GM23338 (cell line): ENCODE results near the gene CYSLTR2. TPM values are rescaled to one million over a fixed set of nuclear protein-coding genes. Genes with fewer than 3 reads are reported as not detected.
A peak's percentile ranks its signal among the peaks of the same experiment; 100 is the strongest.

Source experiments
- ATAC-seq: fragments of 200-7000 bp; cut with Tn5 transposase; 3 replicates; pipeline ENCODE4 v1.9.1; 2020
- DNase-seq: peaks from one replicate; pipeline ENCODE4 v3.0.0-alpha.2; 2015; ENCODE audit warnings: low spot score
- H2AFZ ChIP-seq: fragments of 200-600 bp; sonication (generic); 2 replicates; pipeline ENCODE4 v1.8.0; 2016; ENCODE audit warnings: antibody characterized with exemption, mild to moderate bottlenecking, moderate library complexity
- H3F3A ChIP-seq: fragments of 200-600 bp; sonication (generic); replicated peaks from 2 replicates; pipeline ENCODE4 v1.8.0; 2017; ENCODE audit warnings: antibody characterized with exemption, mixed run types, low read depth
- H3K27ac ChIP-seq: fragments of 200-600 bp; sonication (generic); 2 replicates; pipeline ENCODE4 v1.6.1; 2016; ENCODE audit warnings: low read depth
- H3K27me3 ChIP-seq: fragments of 200-600 bp; sonication (generic); 2 replicates; pipeline ENCODE4 v1.8.0; 2016; ENCODE audit warnings: mild to moderate bottlenecking, mixed run types, moderate library complexity; ENCODE audit not compliant: insufficient read depth
- H3K36me3 ChIP-seq: fragments of 200-600 bp; sonication (generic); 2 replicates; pipeline ENCODE4 v1.8.0; 2016; ENCODE audit warnings: mild to moderate bottlenecking; ENCODE audit not compliant: insufficient read depth
- H3K4me1 ChIP-seq: fragments of 200-600 bp; sonication (generic); 2 replicates; pipeline ENCODE4 v1.8.0; 2016; ENCODE audit warnings: mild to moderate bottlenecking, moderate library complexity; ENCODE audit not compliant: insufficient read depth
- H3K4me2 ChIP-seq: fragments of 200-600 bp; sonication (generic); 2 replicates; pipeline ENCODE4 v1.7.1; 2017; ENCODE audit warnings: mixed run types
- H3K4me3 ChIP-seq: fragments of 200-600 bp; sonication (generic); 2 replicates; pipeline ENCODE4 v1.6.1; 2016; ENCODE audit warnings: mixed run types
- H3K79me2 ChIP-seq: fragments of 200-600 bp; sonication (generic); replicated peaks from 2 replicates; pipeline ENCODE4 v1.8.0; 2017; ENCODE audit warnings: mild to moderate bottlenecking; ENCODE audit not compliant: insufficient read depth
- H3K9me2 ChIP-seq: fragments of 200-600 bp; sonication (generic); 2 replicates; pipeline ENCODE4 v1.8.0; 2017; ENCODE audit not compliant: insufficient read depth
- H4K20me1 ChIP-seq: fragments of 200-600 bp; sonication (generic); replicated peaks from 2 replicates; pipeline ENCODE4 v1.8.0; 2017; ENCODE audit warnings: mild to moderate bottlenecking; ENCODE audit not compliant: insufficient read depth
- H3K27ac Mint-ChIP-seq: 2 replicates; pipeline ENCODE4 v1.8.0; 2020; ENCODE audit warnings: inconsistent platforms, mild to moderate bottlenecking, moderate library complexity, mixed read lengths
- H3K27me3 Mint-ChIP-seq: 3 replicates; pipeline ENCODE4 v1.8.0; 2022; ENCODE audit warnings: low read depth, mild to moderate bottlenecking, moderate library complexity, mixed read lengths, inconsistent platforms; ENCODE audit not compliant: insufficient read depth, poor library complexity
- H3K36me3 Mint-ChIP-seq: 3 replicates; pipeline ENCODE4 v1.8.0; 2021; ENCODE audit warnings: low read depth, mild to moderate bottlenecking, inconsistent platforms, moderate library complexity, mixed read lengths
- H3K4me1 Mint-ChIP-seq: 3 replicates; pipeline ENCODE4 v1.8.0; 2020; ENCODE audit warnings: mild to moderate bottlenecking, inconsistent platforms, mixed read lengths
- H3K4me3 Mint-ChIP-seq: 3 replicates; pipeline ENCODE4 v1.8.0; 2021; ENCODE audit warnings: moderate library complexity, mild to moderate bottlenecking, inconsistent platforms, mixed read lengths
- H3K9me3 Mint-ChIP-seq: 3 replicates; pipeline ENCODE4 v1.8.0; 2020; ENCODE audit warnings: moderate library complexity, mild to moderate bottlenecking, inconsistent platforms, mixed read lengths
- CREB1 ChIP-seq: fragments of 250-450 bp; sonication (Bioruptor Pico); IDR thresholded peaks from 2 replicates; pipeline ENCODE4 v1.5.0; 2020; ENCODE audit warnings: low read depth, mild to moderate bottlenecking, moderate library complexity
- CTCF ChIP-seq, 2 experiments: fragments of 200-600 bp in 1 of 2; sonication (generic) in 1 of 2; conservative IDR thresholded peaks; 2 replicates each; pipeline versions ENCODE4 v1.5.1 to v1.6.1; 2016 to 2017; ENCODE audit warnings: antibody characterized with exemption in 2 of 2, low read depth in 2 of 2, mild to moderate bottlenecking in 2 of 2, moderate library complexity in 1 of 2
- ETS1 ChIP-seq: IDR thresholded peaks from 2 replicates; pipeline ENCODE4 v1.6.1; 2016; ENCODE audit warnings: antibody characterized with exemption
- EZH2 ChIP-seq: fragments of 200-600 bp; sonication (generic); IDR thresholded peaks from one replicate; pipeline ENCODE4 v1.8.0; 2017; ENCODE audit warnings: antibody characterized with exemption, mild to moderate bottlenecking, low read depth; ENCODE audit not compliant: unreplicated experiment
- EZH2phosphoT487 ChIP-seq: fragments of 200-600 bp; sonication (generic); IDR thresholded peaks from one replicate; pipeline ENCODE4 v1.8.1; 2018; ENCODE audit warnings: antibody characterized with exemption; ENCODE audit not compliant: unreplicated experiment
- JUNB ChIP-seq: IDR thresholded peaks from one replicate; pipeline ENCODE4 v1.6.1; 2016; ENCODE audit warnings: antibody characterized with exemption; ENCODE audit not compliant: unreplicated experiment
- NANOG ChIP-seq: IDR thresholded peaks from 2 replicates; pipeline ENCODE4 v1.6.1; 2016; ENCODE audit warnings: antibody characterized with exemption, borderline replicate concordance
- POLR2AphosphoS5 ChIP-seq: IDR thresholded peaks from 2 replicates; pipeline ENCODE4 v1.6.1; 2016; ENCODE audit warnings: antibody characterized with exemption, low read depth
- REST ChIP-seq: IDR thresholded peaks from one replicate; pipeline ENCODE4 v1.6.1; 2018; ENCODE audit warnings: antibody characterized with exemption; ENCODE audit not compliant: unreplicated experiment
- STAT1 ChIP-seq: IDR thresholded peaks from one replicate; pipeline ENCODE4 v1.6.1; 2016; ENCODE audit warnings: antibody characterized with exemption; ENCODE audit not compliant: unreplicated experiment
- ZNF114 ChIP-seq: fragments of 250-450 bp; sonication (Bioruptor Pico); IDR thresholded peaks from 2 replicates; pipeline ENCODE4 v1.5.0; 2020; ENCODE audit warnings: mild to moderate bottlenecking, moderate library complexity
- ZNF331 ChIP-seq: fragments of 250-450 bp; sonication (Bioruptor Pico); IDR thresholded peaks from 2 replicates; pipeline ENCODE4 v1.5.0; 2020; ENCODE audit warnings: low read depth, mild to moderate bottlenecking, moderate library complexity
- ZNF462 ChIP-seq: fragments of 250-450 bp; sonication (Bioruptor Pico); IDR thresholded peaks from 2 replicates; pipeline ENCODE4 v1.5.0; 2020; ENCODE audit warnings: mild to moderate bottlenecking, moderate library complexity
- polyA plus RNA-seq: library from polyadenylated mRNA; unstranded; fragments of >200 nt; fragmentation: Nextera tagmentation; extraction: Ambion mirVana; gene quantifications from 2 replicates; pipeline ENCODE4 v1.2.1, GENCODE V29; 2016
- total RNA-seq: library from RNA; depleted of rRNA; stranded (reverse); fragments of >200 nt; shearing (Covaris generic); gene quantifications from 2 replicates; pipeline ENCODE4 v1.2.3, GENCODE V29; 2014

The CYSLTR2 gene
- total and polyA plus RNA-seq, 2 experiments from 2014 or later, result not detected

GRCh38 chr13:48709213-48709612 lies 55.5 kb downstream of the CYSLTR2 start:
- no peaks in the 10 kb centered on the region for H3F3A ChIP-seq
- no peaks in the 10 kb centered on the region for H4K20me1 ChIP-seq
- peak overlapping the region; percentile 28; the same call in 1 of the 2 replicates for H2AFZ ChIP-seq
- Mint-ChIP-seq H3K9me3 (peaks cover 40% of the 10 kb centered on the region), H3K27ac (no peak overlapping the region), H3K4me3 (no peak overlapping the region), H3K4me1 (peaks cover 8% of the 10 kb centered on the region; the same call in 2 of the 3 replicates), H3K36me3 (peaks cover 21% of the 10 kb centered on the region), H3K27me3 (peaks cover 6% of the 10 kb centered on the region)
- no peak overlapping the region for H3K4me2 ChIP-seq
- H3K79me2 ChIP-seq, result no peaks in the 10 kb centered on the region
- TF ChIP-seq ZNF331 (CRISPR knock-in tag) (no peak), ETS1 (no peak), ZNF462 (no peak), CTCF (conservative IDR thresholded peaks at IDR 0.05; ENCODE audit: low read depth in 2 of 2) (no peak), EZH2phosphoT487 (no peak), CREB1 (CRISPR knock-in tag) (no peak), JUNB (no peak), EZH2 (no peak), NANOG (no peak), POLR2AphosphoS5 (no peak), STAT1 (no peak), REST (no peak), ZNF114 (no peak)
- H3K27me3 ChIP-seq, result no peaks in the 10 kb centered on the region
- H3K27ac ChIP-seq, result no peak overlapping the region
- no peaks in the 10 kb centered on the region for H3K36me3 ChIP-seq
- no peak for ATAC-seq
- no peaks in the 10 kb centered on the region for H3K4me1 ChIP-seq
- H3K9me2 ChIP-seq, result peaks cover 4% of the 10 kb centered on the region; the same call in 1 of the 2 replicates
- H3K4me3 ChIP-seq, result no peak overlapping the region
- no peak for DNase-seq
